H1 (cell line): Measurements from ENCODE around the gene CD244. TPM values are rescaled to one million over a fixed set of nuclear protein-coding genes. Genes with fewer than 3 reads are reported as not detected.

Experiments used
- CTCF ChIA-PET: fragments of 300-600 bp; sonication (Branson Sonifier 250); formaldehyde crosslinking; loops from one replicate; lab custom pipeline; 2021; ENCODE audit not compliant: partially characterized antibody; lab: Charles Lee
- POLR2A ChIA-PET: fragments of 300-600 bp; sonication (Branson Sonifier 250); formaldehyde crosslinking; loops from one replicate; lab custom pipeline; 2021; ENCODE audit warnings: inconsistent platforms; ENCODE audit not compliant: partially characterized antibody; lab: Charles Lee
- DNase-seq, 2 experiments: peaks; one replicate each; pipeline versions ENCODE4 v3.0.0 to v3.0.0-alpha.2; 2010 to 2022; ENCODE audit warnings: low spot score in 2 of 2, low read depth in 1 of 2, mixed read lengths in 1 of 2
- FAIRE-seq: peaks from 2 replicates; lab custom pipeline; 2011; peaks lifted over from hg19 to GRCh38; lab: Jason Lieb, UNC
- H2AFZ ChIP-seq: 2 replicates; pipeline ENCODE4 v1.8.1; 2012; ENCODE audit warnings: low read length, inconsistent platforms
- H2AK5ac ChIP-seq: 2 replicates; pipeline ENCODE4 v1.6.1; 2013; ENCODE audit warnings: low read depth, low read length
- H2BK120ac ChIP-seq: replicated peaks from 2 replicates; pipeline ENCODE3; 2013; ENCODE audit warnings: low read depth, low read length, inconsistent platforms
- H2BK12ac ChIP-seq: 2 replicates; pipeline ENCODE4 v1.6.1; 2013; ENCODE audit warnings: low read depth, low read length
- H2BK15ac ChIP-seq: 2 replicates; pipeline ENCODE4 v1.6.1; 2013; ENCODE audit warnings: low read length
- H2BK20ac ChIP-seq: 2 replicates; pipeline ENCODE4 v1.6.1; 2013; ENCODE audit warnings: low read length
- H2BK5ac ChIP-seq: 2 replicates; pipeline ENCODE4 v1.6.1; 2013; ENCODE audit warnings: low read depth, low read length
- H3K14ac ChIP-seq: 2 replicates; pipeline ENCODE4 v1.6.1; 2013; ENCODE audit warnings: inconsistent platforms; ENCODE audit not compliant: insufficient read length
- H3K18ac ChIP-seq: 2 replicates; pipeline ENCODE4 v1.6.1; 2013; ENCODE audit warnings: low read length; ENCODE audit errors: extremely low read depth
- H3K23ac ChIP-seq: 2 replicates; pipeline ENCODE4 v1.6.1; 2013; ENCODE audit warnings: inconsistent platforms; ENCODE audit not compliant: insufficient read length
- H3K23me2 ChIP-seq: 2 replicates; pipeline ENCODE4 v1.6.1; 2013; ENCODE audit warnings: low read depth, low read length
- H3K27ac ChIP-seq: 2 replicates; pipeline ENCODE4 v1.6.1; 2011; ENCODE audit warnings: low read depth, low read length, inconsistent platforms
- H3K27me3 ChIP-seq, 4 experiments: replicated peaks in 1 of 4; 1 replicate in 1 of 4; 2 replicates in 3 of 4; pipeline versions ENCODE4 v1.6.1 to v1.8.1; 2011 to 2013; ENCODE audit warnings: low read length in 3 of 4, mild to moderate bottlenecking in 3 of 4, inconsistent platforms in 2 of 4, mixed read lengths in 2 of 4, moderate library complexity in 1 of 4; ENCODE audit not compliant: control insufficient read depth in 3 of 4, insufficient read depth in 3 of 4; ENCODE audit errors: extremely low read depth in 1 of 4
- H3K36me3 ChIP-seq, 4 experiments: 2 replicates each; pipeline versions ENCODE4 v1.6.1 to v1.8.1; 2011 to 2013; ENCODE audit warnings: mild to moderate bottlenecking in 4 of 4, low read length in 3 of 4, moderate library complexity in 2 of 4, control low read depth in 1 of 4, inconsistent platforms in 1 of 4; ENCODE audit not compliant: insufficient read depth in 4 of 4, control insufficient read depth in 2 of 4
- H3K4ac ChIP-seq: replicated peaks from 2 replicates; pipeline ENCODE3; 2013; ENCODE audit warnings: low read length, low read depth, mixed read lengths, inconsistent platforms; ENCODE audit not compliant: insufficient read length
- H3K4me1 ChIP-seq, 4 experiments: replicated peaks in 1 of 4; 1 replicate in 1 of 4; 2 replicates in 3 of 4; pipeline versions ENCODE4 v1.6.1 to v1.8.1; 2011 to 2013; ENCODE audit warnings: low read length in 3 of 4, inconsistent platforms in 2 of 4, mixed read lengths in 1 of 4; ENCODE audit not compliant: insufficient read depth in 4 of 4, control insufficient read depth in 3 of 4
- H3K4me2 ChIP-seq, 2 experiments: 2 replicates each; pipeline versions ENCODE4 v1.6.1 to v1.8.1; 2011 to 2013; ENCODE audit warnings: low read depth in 2 of 2, low read length in 2 of 2, control low read depth in 1 of 2, inconsistent platforms in 1 of 2, mild to moderate bottlenecking in 1 of 2; ENCODE audit not compliant: insufficient read depth in 1 of 2
- H3K4me3 ChIP-seq, 4 experiments: fragments of 200-600, 300-600 bp in 1 of 4; sonication (generic), shearing (Covaris generic), sonication (Bioruptor Twin) in 1 of 4; 2 replicates each; pipeline versions ENCODE4 v1.5.1 to v1.8.1; 2011 to 2016; ENCODE audit warnings: low read length in 4 of 4, low read depth in 3 of 4, control low read depth in 2 of 4, inconsistent platforms in 2 of 4, mild to moderate bottlenecking in 2 of 4, mixed read lengths in 1 of 4, moderate library complexity in 1 of 4; ENCODE audit not compliant: insufficient read depth in 2 of 4; ENCODE audit errors: extremely low read depth in 1 of 4
- H3K56ac ChIP-seq: replicated peaks from 2 replicates; pipeline ENCODE3; 2013; ENCODE audit warnings: low read depth, mild to moderate bottlenecking, mixed read lengths, low read length, inconsistent platforms; ENCODE audit not compliant: insufficient read length
- H3K79me1 ChIP-seq: 2 replicates; pipeline ENCODE4 v1.6.1; 2013; ENCODE audit warnings: low read depth, low read length, control low read depth
- H3K79me2 ChIP-seq, 2 experiments: 2 replicates each; pipeline versions ENCODE4 v1.6.1 to v1.8.1; 2012 to 2013; ENCODE audit warnings: low read length in 2 of 2, mild to moderate bottlenecking in 2 of 2, inconsistent platforms in 1 of 2; ENCODE audit not compliant: insufficient read depth in 2 of 2, control insufficient read depth in 1 of 2
- H3K9ac ChIP-seq, 4 experiments: replicated peaks in 1 of 4; 1 replicate in 1 of 4; 2 replicates in 3 of 4; pipeline versions ENCODE4 v1.6.1 to v1.8.1; 2011 to 2013; ENCODE audit warnings: low read depth in 3 of 4, low read length in 3 of 4, control low read depth in 2 of 4, mild to moderate bottlenecking in 2 of 4, moderate library complexity in 2 of 4, inconsistent platforms in 1 of 4; ENCODE audit errors: extremely low read depth in 1 of 4
- H3K9me3 ChIP-seq, 2 experiments: 2 replicates each; pipeline versions ENCODE4 v1.6.1 to v1.8.1; 2012 to 2013; ENCODE audit warnings: mild to moderate bottlenecking in 2 of 2, moderate library complexity in 2 of 2, control low read depth in 1 of 2, inconsistent platforms in 1 of 2, low read depth in 1 of 2, low read length in 1 of 2, mixed read lengths in 1 of 2; ENCODE audit not compliant: insufficient read depth in 2 of 2
- H4K20me1 ChIP-seq, 2 experiments: replicated peaks in 1 of 2; 2 replicates each; pipeline versions ENCODE3 to v1.8.1; 2011 to 2013; ENCODE audit warnings: inconsistent platforms in 2 of 2, low read length in 2 of 2, mild to moderate bottlenecking in 1 of 2; ENCODE audit not compliant: insufficient read depth in 2 of 2, control insufficient read depth in 1 of 2
- H4K5ac ChIP-seq: 2 replicates; pipeline ENCODE4 v1.6.1; 2013; ENCODE audit warnings: low read length, low read depth, mixed read lengths, inconsistent platforms; ENCODE audit not compliant: insufficient read length
- H4K8ac ChIP-seq: 2 replicates; pipeline ENCODE4 v1.8.0; 2013; ENCODE audit warnings: mild to moderate bottlenecking, moderate library complexity, low read length, inconsistent platforms; ENCODE audit not compliant: insufficient read depth; ENCODE audit errors: extremely low read depth
- H4K91ac ChIP-seq: replicated peaks from 2 replicates; pipeline ENCODE3; 2013; ENCODE audit warnings: low read length, mixed read lengths, inconsistent platforms; ENCODE audit not compliant: insufficient read length
- ASH2L ChIP-seq: fragments of 200-600, 300-600 bp; sonication (generic); IDR thresholded peaks from one replicate; pipeline ENCODE4 v1.7.1; 2017; ENCODE audit warnings: low read length
- BACH1 ChIP-seq: IDR thresholded peaks from 2 replicates; pipeline ENCODE4 v1.6.1; 2012; ENCODE audit warnings: low read length, improper control_type of control experiment
- CBX5 ChIP-seq: fragments of 300-800, 300-1000 bp; sonication (generic); IDR thresholded peaks from 2 replicates; pipeline ENCODE4 v1.7.1; 2016; ENCODE audit warnings: antibody characterized with exemption, low read length, low read depth
- CTBP2 ChIP-seq: IDR thresholded peaks from 2 replicates; pipeline ENCODE4 v1.7.0; 2011; ENCODE audit warnings: borderline replicate concordance, mild to moderate bottlenecking, moderate library complexity, mixed read lengths, low read length; ENCODE audit not compliant: insufficient read depth, insufficient read length
- KDM4A ChIP-seq: IDR thresholded peaks from one replicate; pipeline ENCODE4 v1.7.1; 2012; ENCODE audit warnings: low read depth, mild to moderate bottlenecking, moderate library complexity, low read length, inconsistent platforms; ENCODE audit not compliant: severe bottlenecking
- NANOG ChIP-seq: IDR thresholded peaks from 2 replicates; pipeline ENCODE4 v1.6.1; 2011; ENCODE audit warnings: low read length, low read depth, mild to moderate bottlenecking, inconsistent platforms; ENCODE audit not compliant: insufficient read depth, poor library complexity, severe bottlenecking
- PHF8 ChIP-seq: fragments of 200-600 bp; sonication (generic); conservative IDR thresholded peaks from 2 replicates; pipeline ENCODE4 v1.7.1; 2012; ENCODE audit warnings: low read depth, mild to moderate bottlenecking, inconsistent platforms, low read length, moderate library complexity
- POLR2A ChIP-seq, 2 experiments: IDR thresholded peaks; 1 replicate in 1 of 2; 2 replicates in 1 of 2; pipeline ENCODE4 v1.6.1; 2011; ENCODE audit warnings: low read depth in 2 of 2, low read length in 2 of 2, mild to moderate bottlenecking in 2 of 2; ENCODE audit errors: control extremely low read depth in 1 of 2
- POLR2AphosphoS5 ChIP-seq: IDR thresholded peaks from 2 replicates; pipeline ENCODE4 v1.6.1; 2011; ENCODE audit warnings: low read depth, low read length
- POU5F1 ChIP-seq: IDR thresholded peaks from 2 replicates; pipeline ENCODE4 v1.6.1; 2011; ENCODE audit warnings: low read depth, mild to moderate bottlenecking, low read length, moderate library complexity
- SIN3A ChIP-seq, 2 experiments: IDR thresholded peaks in 1 of 2; conservative IDR thresholded peaks in 1 of 2; 2 replicates each; pipeline ENCODE4 v1.6.1; 2011 to 2012; ENCODE audit warnings: low read length in 2 of 2, improper control_type of control experiment in 1 of 2, low read depth in 1 of 2, mild to moderate bottlenecking in 1 of 2
- SUZ12 ChIP-seq: fragments of 200-600 bp; sonication (generic); IDR thresholded peaks from 2 replicates; pipeline ENCODE4 v1.6.1; 2012; ENCODE audit warnings: mild to moderate bottlenecking, inconsistent platforms, low read length, moderate library complexity, mixed read lengths
- TBP ChIP-seq: IDR thresholded peaks from 2 replicates; pipeline ENCODE4 v1.6.1; 2011; ENCODE audit warnings: low read depth, low read length, improper control_type of control experiment
- WGBS, 2 experiments: shearing (Covaris generic) in 1 of 2; methylation state at CpG; one replicate each; pipeline versions ENCODE4 v1.1.6 to v1.1.7; 2013 to 2015; ENCODE audit warnings: low lambda C conversion rate in 2 of 2, mixed read lengths in 2 of 2, inconsistent platforms in 1 of 2, low coverage in 1 of 2, missing lambda C conversion rate in 1 of 2; ENCODE audit not compliant: insufficient replicate concordance in 2 of 2, insufficient coverage in 1 of 2, insufficient read length in 1 of 2; ENCODE audit errors: extremely low coverage in 1 of 2, missing lambda C conversion rate in 1 of 2; 5-methylcytosine and 5-hydroxymethylcytosine counted together
- polyA plus RNA-seq, 7 experiments: library from polyadenylated mRNA; depleted of rRNA in 3 of 7; stranded (reverse) in 5 of 7; unstranded in 2 of 7; fragments of >200 nt in 5 of 7; fragments of 200-250 nt in 2 of 7; gene quantifications; 1 replicate in 5 of 7; 2 replicates in 1 of 7; 4 replicates in 1 of 7; pipeline versions ENCODE4 v1.2.1 to v1.2.3, GENCODE V29; 2011 to 2013; ENCODE audit warnings: missing spikeins in 2 of 7, mixed read lengths in 2 of 7
- total RNA-seq: library from RNA; stranded (reverse); fragmentation: NEBNext Ultra II Directional; extraction: Animal tissue kit (Norgen Biotek cat#: 25700); gene quantifications from 2 replicates; pipeline ENCODE4 v1.2.1, GENCODE V29; 2021

Gene CD244
- total and polyA plus RNA-seq, 2 of the 8 experiments (the other 6 are each of a cell fraction or from before 2014, with no cell fraction given), result not detected

DNA sequence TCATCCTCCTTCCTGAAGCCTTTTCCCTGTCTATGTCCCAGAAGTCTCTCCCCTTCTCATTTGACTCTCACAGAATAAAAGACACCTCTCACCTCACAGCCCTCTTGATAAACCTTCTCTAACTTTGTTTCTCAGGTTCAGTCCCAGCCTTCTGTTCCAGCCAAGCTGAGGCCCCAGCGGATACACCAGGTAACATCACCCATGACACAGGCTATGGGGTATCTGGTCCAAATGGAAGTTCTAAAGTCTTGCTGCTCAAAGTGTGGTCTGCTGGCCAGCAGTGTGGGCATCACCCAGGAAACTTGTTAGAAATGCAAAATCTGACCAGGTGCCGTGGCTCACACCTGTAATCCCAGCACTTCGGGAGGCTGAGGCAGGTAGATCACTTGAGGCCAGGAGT, 43.5 kb downstream of the CD244 start:
- no peaks in the 10 kb centered on the region for H3K79me1 ChIP-seq
- POLR2A ChIA-PET, result interaction anchor here (1.2 kb wide), 1 partner anchor 164 kb away, joined by 5 read pairs; no protein-coding TSS in a partner anchor

More for the DNA sequence above, 43.5 kb downstream of the CD244 start:
- H3K56ac ChIP-seq, result no peak overlapping the region
- no peak overlapping the region for H3K4me3 ChIP-seq
- H3K23ac ChIP-seq, result no peak overlapping the region
- no peaks in the 10 kb centered on the region for H3K9me3 ChIP-seq
- no peak overlapping the region for H4K5ac ChIP-seq
- no peak overlapping the region for H3K9ac ChIP-seq
- no peak overlapping the region for H2AK5ac ChIP-seq
- H3K23me2 ChIP-seq, result no peaks in the 10 kb centered on the region
- no peaks in the 10 kb centered on the region; a peak in 1 of 7 replicates for H3K27me3 ChIP-seq
- no peak overlapping the region for H3K4me2 ChIP-seq
- FAIRE-seq, result no peak
- H3K36me3 ChIP-seq, result no peaks in the 10 kb centered on the region
- no peak overlapping the region for H3K4ac ChIP-seq
- H3K14ac ChIP-seq, result no peak overlapping the region
- TF ChIP-seq SUZ12, result no peak
- no peak for TF ChIP-seq ASH2L
- TF ChIP-seq PHF8, result no peak
- no peak for TF ChIP-seq CBX5
- no peak for TF ChIP-seq KDM4A
- no peak for TF ChIP-seq BACH1
- no peak for TF ChIP-seq NANOG
- no peak for TF ChIP-seq POU5F1
- TF ChIP-seq SIN3A (conservative IDR thresholded peaks at IDR 0.05 in 1 of 2, IDR thresholded peaks at IDR 0.05 in 1 of 2; ENCODE audit: low read depth in 1 of 2, low read length in 2 of 2), result no peak
- TF ChIP-seq TBP, result no peak
- TF ChIP-seq CTBP2, result no peak
- TF ChIP-seq POLR2A (IDR thresholded peaks at IDR 0.05; ENCODE audit: control extremely low read depth in 1 of 2, low read depth in 2 of 2, low read length in 2 of 2), result no peak
- TF ChIP-seq POLR2AphosphoS5, result no peak
- H2BK12ac ChIP-seq, result no peak overlapping the region
- H4K8ac ChIP-seq, result no peak overlapping the region
- DNase-seq, result no peak
- H2AFZ ChIP-seq, result no peak overlapping the region
- peaks cover 0 to 6% (median 2%) of the 10 kb centered on the region in 4 experiments; a peak in 2 of 7 replicates for H3K4me1 ChIP-seq
- H2BK20ac ChIP-seq, result no peak overlapping the region
- H2BK15ac ChIP-seq, result no peak overlapping the region
- H4K20me1 ChIP-seq, result no peaks in the 10 kb centered on the region
- WGBS, 2 experiments, result 77% methylated on average over 3 of the region's 3 CpGs; no CpG with 5 or more reads in 1 of the 2 experiments
- no peak overlapping the region for H2BK5ac ChIP-seq
- H3K79me2 ChIP-seq, result no peaks in the 10 kb centered on the region
- H3K18ac ChIP-seq, result no peak overlapping the region
- CTCF ChIA-PET, result interaction anchor here (0.8 to 6.7 kb wide), 15 partner anchors 11 to 144 kb away, joined by 3 to 60 read pairs (median 5); partner anchors contain the start of genes ITLN2 and LY9
- H3K27ac ChIP-seq, result no peak overlapping the region
- no peak overlapping the region for H4K91ac ChIP-seq
- H2BK120ac ChIP-seq, result no peak overlapping the region
